NCI-H748 (cell line): Measurements from ENCODE around the gene CHAF1A.

Experiments used
- DNase-seq: peaks from one replicate; lab custom pipeline; 2025; ENCODE audit not compliant: unreplicated experiment; lab: John Stamatoyannopoulos, UW

The CHAF1A gene

DNA sequence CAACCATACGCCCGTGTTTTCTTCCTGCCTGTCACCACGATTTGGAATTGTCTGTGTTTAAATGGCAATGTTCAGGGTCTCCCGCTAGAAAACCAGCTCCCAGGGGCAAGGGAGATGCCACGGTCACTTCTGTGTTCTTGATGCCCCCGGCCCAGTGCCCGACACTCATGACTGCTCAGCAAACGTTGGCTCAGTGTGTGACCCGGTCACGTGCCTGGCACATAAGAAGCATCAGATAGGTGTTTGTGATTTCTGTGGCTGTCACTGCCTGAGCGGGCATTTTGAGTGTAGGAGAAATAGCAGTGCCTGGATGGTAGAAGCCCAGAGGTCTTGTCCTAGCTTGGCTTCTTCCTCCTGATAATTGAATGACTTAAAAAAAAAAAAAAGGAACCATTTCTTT, 85.1 kb downstream of the CHAF1A start:
- no peak for DNase-seq

DNA sequence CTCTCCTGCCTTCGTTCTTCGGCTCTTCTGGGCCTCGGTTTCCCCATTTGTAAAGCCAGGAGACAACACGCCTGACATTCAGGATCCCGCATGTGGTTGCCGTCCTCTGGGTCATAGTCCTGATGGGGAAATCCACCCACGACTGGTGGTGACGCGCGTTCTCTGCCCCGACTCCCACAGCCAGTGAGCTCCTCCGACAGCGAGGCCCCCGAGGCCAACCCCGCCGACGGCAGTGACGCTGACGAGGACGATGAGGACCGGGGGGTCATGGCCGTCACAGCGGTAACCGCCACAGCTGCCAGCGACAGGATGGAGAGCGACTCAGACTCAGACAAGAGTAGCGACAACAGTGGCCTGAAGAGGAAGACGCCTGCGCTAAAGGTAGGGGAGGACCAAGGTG, 86.1 kb downstream of the CHAF1A start:
- no peak for DNase-seq

DNA sequence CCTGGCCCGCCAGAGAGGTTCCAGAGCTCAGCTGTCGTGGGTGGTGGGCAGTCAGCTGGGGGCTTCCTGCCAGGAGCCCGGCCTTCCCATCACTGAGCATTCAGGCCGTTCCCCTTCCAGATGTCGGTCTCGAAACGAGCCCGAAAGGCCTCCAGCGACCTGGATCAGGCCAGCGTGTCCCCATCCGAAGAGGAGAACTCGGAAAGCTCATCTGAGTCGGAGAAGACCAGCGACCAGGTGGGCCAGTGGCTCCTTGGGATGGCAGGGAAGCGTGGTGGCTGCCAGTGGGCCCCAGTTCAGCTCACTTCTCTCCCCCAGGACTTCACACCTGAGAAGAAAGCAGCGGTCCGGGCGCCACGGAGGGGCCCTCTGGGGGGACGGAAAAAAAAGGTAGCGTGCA, 89.0 kb downstream of the CHAF1A start:
- no peak for DNase-seq

DNA sequence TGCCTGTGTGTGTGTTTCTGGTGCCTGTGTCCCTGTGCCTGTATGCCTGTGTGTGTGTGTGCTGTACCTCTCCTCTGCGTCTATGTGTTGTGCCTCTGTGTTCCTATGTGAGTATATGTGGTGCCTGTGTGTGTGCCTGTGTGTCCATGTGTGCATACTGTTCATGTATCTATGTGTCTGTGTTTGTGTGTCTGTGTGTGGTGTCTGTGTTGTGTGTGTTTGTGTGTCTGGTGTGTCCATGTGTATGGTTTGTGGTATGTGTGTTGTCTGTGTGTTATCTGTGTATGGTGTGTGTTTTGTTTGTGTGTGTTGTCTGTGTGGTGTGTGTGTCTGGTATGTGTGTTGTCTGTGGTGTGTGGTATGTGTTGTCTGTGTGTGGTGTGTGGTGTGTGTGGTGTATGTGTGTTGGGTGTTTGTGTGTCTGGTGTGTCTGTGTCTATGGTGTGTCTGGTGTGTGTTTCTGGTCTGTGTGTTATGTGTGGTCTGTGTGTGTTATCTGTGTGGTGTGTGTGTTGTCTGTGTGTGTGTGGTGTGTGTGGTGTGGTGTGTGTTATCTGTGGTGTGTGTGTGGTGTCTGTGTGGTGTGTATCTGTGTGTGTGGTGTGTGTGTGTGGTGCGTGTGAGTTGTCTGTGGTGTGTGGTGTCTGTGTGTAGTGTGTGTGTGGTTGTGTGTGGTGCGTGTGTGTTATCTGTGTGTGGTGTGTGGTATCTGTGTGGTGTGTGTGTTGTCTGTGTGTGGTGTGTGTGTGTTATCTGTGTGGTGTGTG, 90.1 kb downstream of the CHAF1A start:
- no peak for DNase-seq
